Measurements from ENCODE around the gene ACAP2. TPM values are rescaled to one million over a fixed set of nuclear protein-coding genes. Genes with fewer than 3 reads are reported as not detected.

Gene ACAP2
- total and polyA plus RNA-seq, 2 experiments from 2014 or later: 45.6 to 104 TPM

- TF ChIP-seq REST (IDR thresholded peaks at IDR 0.05; ENCODE audit: unreplicated experiment): no peak
- TF ChIP-seq NANOG (IDR thresholded peaks at IDR 0.05; ENCODE audit: borderline replicate concordance): no peak
- TF ChIP-seq ZNF331 (CRISPR knock-in tag; IDR thresholded peaks at IDR 0.05; ENCODE audit: low read depth): no peak
- no peak for TF ChIP-seq ETS1 (IDR thresholded peaks at IDR 0.05)
- TF ChIP-seq STAT1 (IDR thresholded peaks at IDR 0.05; ENCODE audit: unreplicated experiment): no peak
Observed at GRCh38 chr3:195352895-195353488, 89.8 kb downstream of the ACAP2 start (continued).

- H3K27ac ChIP-seq (ENCODE audit: low read depth): no peak overlapping the region
- H2AFZ ChIP-seq: no peak overlapping the region
- H3K27me3 ChIP-seq (ENCODE audit: insufficient read depth): no peaks in the 10 kb centered on the region
- H3K79me2 ChIP-seq (replicated peaks; ENCODE audit: insufficient read depth): peaks cover 4% of the 10 kb centered on the region; the same call in 1 of the 2 replicates
- DNase-seq (ENCODE audit: low spot score) (no peak), ATAC-seq (no peak)
- H3K4me2 ChIP-seq: no peak overlapping the region
- no peaks in the 10 kb centered on the region for H3K9me2 ChIP-seq (ENCODE audit: insufficient read depth)
- no peaks in the 10 kb centered on the region for H3K4me1 ChIP-seq (ENCODE audit: insufficient read depth)
- Mint-ChIP-seq H3K4me3 (no peak overlapping the region), H3K27me3 (ENCODE audit: insufficient read depth, low read depth, poor library complexity) (peaks cover 1% of the 10 kb centered on the region), H3K36me3 (ENCODE audit: low read depth) (no peaks in the 10 kb centered on the region), H3K9me3 (no peaks in the 10 kb centered on the region), H3K4me1 (no peaks in the 10 kb centered on the region; the same call in 1 of the 3 replicates), H3K27ac (no peak overlapping the region)
- H3K36me3 ChIP-seq (ENCODE audit: insufficient read depth): no peaks in the 10 kb centered on the region
- no peak overlapping the region for H3K4me3 ChIP-seq
- 0 out of 2 replicates have a peak, but pooled peaks cover 4% of the 10 kb centered on the region for H4K20me1 ChIP-seq (replicated peaks; ENCODE audit: insufficient read depth)
- H3F3A ChIP-seq (replicated peaks; ENCODE audit: low read depth): no peaks in the 10 kb centered on the region
- TF ChIP-seq ETS1 (IDR thresholded peaks at IDR 0.05): no peak
- no peak for TF ChIP-seq JUNB (IDR thresholded peaks at IDR 0.05; ENCODE audit: unreplicated experiment)
- TF ChIP-seq ZNF114 (CRISPR knock-in tag; IDR thresholded peaks at IDR 0.05): no peak
- no peak for TF ChIP-seq NANOG (IDR thresholded peaks at IDR 0.05; ENCODE audit: borderline replicate concordance)
- TF ChIP-seq EZH2phosphoT487 (IDR thresholded peaks at IDR 0.05; ENCODE audit: unreplicated experiment): no peak
- no peak for TF ChIP-seq CTCF (conservative IDR thresholded peaks at IDR 0.05; ENCODE audit: low read depth in 2 of 2)
- no peak for TF ChIP-seq EZH2 (IDR thresholded peaks at IDR 0.05; ENCODE audit: low read depth, unreplicated experiment)
- TF ChIP-seq ZNF331 (CRISPR knock-in tag; IDR thresholded peaks at IDR 0.05; ENCODE audit: low read depth): no peak
- no peak for TF ChIP-seq CREB1 (CRISPR knock-in tag; IDR thresholded peaks at IDR 0.05; ENCODE audit: low read depth)
- no peak for TF ChIP-seq REST (IDR thresholded peaks at IDR 0.05; ENCODE audit: unreplicated experiment)
Observed at GRCh38 chr3:195348426-195349115, 94.2 kb downstream of the ACAP2 start.
